Measurements from ENCODE around the gene FES.

GRCh38 chr15:90911906-90912769 is 27.8 kb downstream of the FES start:
- TF ChIP-seq CTCF (IDR thresholded peaks at IDR 0.05; ENCODE audit: low read depth, low read length, poor library complexity, severe bottlenecking) (no peak), EZH2phosphoT487 (IDR thresholded peaks at IDR 0.05; ENCODE audit: borderline replicate concordance, low read length) (no peak)

All from DOHH2 (cell line).